WTC11 (cell line): ENCODE data around the gene VEGFA. TPM values are rescaled to one million over a fixed set of nuclear protein-coding genes. Genes with fewer than 3 reads are reported as not detected.

Source experiments
- ATAC-seq: fragments of 200-7000 bp; cut with Tn5 transposase; 2 replicates; pipeline ENCODE4 v1.10.0; 2021; ENCODE audit warnings: mild to moderate bottlenecking, moderate library complexity
- CTCF ChIA-PET: fragments of 300-600 bp; sonication (Branson Sonifier 250); formaldehyde crosslinking; loops from one replicate; lab custom pipeline; 2021; ENCODE audit warnings: antibody characterized with exemption; lab: Charles Lee
- POLR2A ChIA-PET: fragments of 350-600 bp; sonication (Branson Sonifier 250); formaldehyde crosslinking; loops from one replicate; lab custom pipeline; 2021; ENCODE audit warnings: antibody characterized with exemption; lab: Charles Lee
- DNase-seq: peaks from one replicate; pipeline ENCODE4 v3.0.0; 2021; ENCODE audit warnings: low spot score
- H3K27ac Mint-ChIP-seq: 2 replicates; pipeline ENCODE4 v1.8.0; 2021; ENCODE audit warnings: mixed read lengths
- H3K27me3 Mint-ChIP-seq: 2 replicates; pipeline ENCODE4 v1.8.0; 2021; ENCODE audit warnings: low read depth, mild to moderate bottlenecking, moderate library complexity, mixed read lengths
- H3K36me3 Mint-ChIP-seq: 2 replicates; pipeline ENCODE4 v1.8.0; 2021; ENCODE audit warnings: mixed read lengths
- H3K4me1 Mint-ChIP-seq: 2 replicates; pipeline ENCODE4 v1.8.0; 2022; ENCODE audit warnings: mixed read lengths
- H3K4me3 Mint-ChIP-seq: 2 replicates; pipeline ENCODE4 v1.8.0; 2021; ENCODE audit warnings: mild to moderate bottlenecking, moderate library complexity, mixed read lengths
- H3K9me3 Mint-ChIP-seq: 2 replicates; pipeline ENCODE4 v1.8.0; 2021; ENCODE audit warnings: mixed read lengths
- AFF4 ChIP-seq: sonication (generic); formaldehyde crosslinking; IDR thresholded peaks from 2 replicates; pipeline ENCODE4 v1.8.1; 2023; ENCODE audit warnings: mild to moderate bottlenecking, missing genetic modification reagents, borderline replicate concordance
- ATF2 ChIP-seq: sonication (generic); formaldehyde crosslinking; IDR thresholded peaks from 2 replicates; pipeline ENCODE4 v1.8.1; 2022; ENCODE audit warnings: low read depth, missing genetic modification reagents, borderline replicate concordance
- ATF3 ChIP-seq: sonication (generic); formaldehyde crosslinking; conservative IDR thresholded peaks from 2 replicates; pipeline ENCODE4 v1.8.1; 2022; ENCODE audit warnings: mild to moderate bottlenecking, missing genetic modification reagents
- FOXJ3 ChIP-seq: sonication (generic); formaldehyde crosslinking; IDR thresholded peaks from 2 replicates; pipeline ENCODE4 v1.9.0; 2021; ENCODE audit warnings: missing genetic modification reagents, mild to moderate bottlenecking, borderline replicate concordance
- FOXP1 ChIP-seq: sonication (generic); formaldehyde crosslinking; IDR thresholded peaks from 2 replicates; pipeline ENCODE4 v1.8.0; 2022; ENCODE audit warnings: missing genetic modification reagents, mild to moderate bottlenecking, moderate library complexity, borderline replicate concordance
- GABPB1 ChIP-seq: sonication (generic); formaldehyde crosslinking; IDR thresholded peaks from 2 replicates; pipeline ENCODE4 v1.8.1; 2023; ENCODE audit warnings: mild to moderate bottlenecking, missing genetic modification reagents
- NR3C1 ChIP-seq: sonication (generic); formaldehyde crosslinking; conservative IDR thresholded peaks from 2 replicates; pipeline ENCODE4 v1.8.1; 2023; ENCODE audit warnings: low read depth, mild to moderate bottlenecking, missing genetic modification reagents
- RORB ChIP-seq: fragments of 250-450 bp; sonication (Bioruptor Pico); IDR thresholded peaks from 2 replicates; pipeline ENCODE4 v1.9.0; 2021; ENCODE audit warnings: mild to moderate bottlenecking
- SMAD4 ChIP-seq: sonication (generic); formaldehyde crosslinking; IDR thresholded peaks from 2 replicates; pipeline ENCODE4 v1.8.0; 2022; ENCODE audit warnings: mild to moderate bottlenecking, missing genetic modification reagents
- SP1 ChIP-seq: sonication (generic); formaldehyde crosslinking; conservative IDR thresholded peaks from 2 replicates; pipeline ENCODE4 v1.8.1; 2022; ENCODE audit warnings: missing genetic modification reagents
- TCF7 ChIP-seq: sonication (generic); formaldehyde crosslinking; IDR thresholded peaks from 2 replicates; pipeline ENCODE4 v1.8.0; 2022; ENCODE audit warnings: mild to moderate bottlenecking, low read depth, missing genetic modification reagents, moderate library complexity
- ZMAT4 ChIP-seq: fragments of 250-450 bp; sonication (Bioruptor Pico); IDR thresholded peaks from 2 replicates; pipeline ENCODE4 v1.9.0; 2021; ENCODE audit warnings: mild to moderate bottlenecking
- ZNF263 ChIP-seq: sonication (generic); formaldehyde crosslinking; IDR thresholded peaks from 2 replicates; pipeline ENCODE4 v1.8.1; 2022; ENCODE audit warnings: low read depth, mild to moderate bottlenecking, moderate library complexity, missing genetic modification reagents
- ZNF281 ChIP-seq: sonication (generic); formaldehyde crosslinking; IDR thresholded peaks from 2 replicates; pipeline ENCODE4 v1.8.0; 2023; ENCODE audit warnings: mild to moderate bottlenecking, missing genetic modification reagents
- ZNF532 ChIP-seq: fragments of 250-450 bp; sonication (Bioruptor Pico); IDR thresholded peaks from 2 replicates; pipeline ENCODE4 v1.9.0; 2021; ENCODE audit warnings: mild to moderate bottlenecking, borderline replicate concordance
- total RNA-seq: library from RNA; stranded (reverse); gene quantifications from 3 replicates; pipeline ENCODE4 v1.2.3, GENCODE V29; 2021

Gene VEGFA
- total RNA-seq, 1 experiment from 2014 or later = 43.8 TPM

- POLR2A ChIA-PET = no interaction called here
- TF ChIP-seq ATF3 (CRISPR knock-in tag) = no peak
- TF ChIP-seq GABPB1 (CRISPR knock-in tag) = peak; percentile 60; the same call in 1 of the 2 replicates
- H3K27me3 Mint-ChIP-seq = no peaks in the 10 kb centered on the region
- CTCF ChIA-PET = no interaction called here
- no peak for DNase-seq
- no peak for ATAC-seq
- no peak overlapping the region for H3K4me3 Mint-ChIP-seq
- no peaks in the 10 kb centered on the region for H3K4me1 Mint-ChIP-seq
- H3K9me3 Mint-ChIP-seq = no peaks in the 10 kb centered on the region
- H3K27ac Mint-ChIP-seq = 0 out of 2 replicates have a peak overlapping the region, but pooled peaks have one; percentile 14
- no peaks in the 10 kb centered on the region for H3K36me3 Mint-ChIP-seq
Observed at GRCh38 chr6:43798688-43799444, 28.9 kb downstream of the VEGFA start.

- CTCF ChIA-PET = interaction anchor here (0.8 to 1.2 kb wide), 2 partner anchors 27 to 279 kb away, joined by 3 read pairs; no protein-coding TSS in a partner anchor
- POLR2A ChIA-PET = no interaction called here
- Mint-ChIP-seq H3K27ac (no peak overlapping the region), H3K27me3 (no peaks in the 10 kb centered on the region), H3K9me3 (no peaks in the 10 kb centered on the region), H3K36me3 (no peaks in the 10 kb centered on the region), H3K4me3 (no peak overlapping the region), H3K4me1 (peaks cover 2% of the 10 kb centered on the region)
- ATAC-seq (no peak), DNase-seq (no peak)
- TF ChIP-seq FOXJ3 (CRISPR knock-in tag) (no peak), ZNF281 (CRISPR knock-in tag) (no peak), ZNF263 (CRISPR knock-in tag) (no peak), ZNF532 (no peak), SP1 (CRISPR knock-in tag) (no peak), TCF7 (CRISPR knock-in tag) (no peak), GABPB1 (CRISPR knock-in tag) (no peak), RORB (CRISPR knock-in tag) (no peak), SMAD4 (CRISPR knock-in tag) (no peak), ATF2 (CRISPR knock-in tag) (no peak), NR3C1 (no peak), ZMAT4 (CRISPR knock-in tag) (no peak), AFF4 (CRISPR knock-in tag) (no peak), FOXP1 (CRISPR knock-in tag) (no peak)
Observed at GRCh38 chr6:43799551-43800297, 29.7 kb downstream of the VEGFA start.
